Astrocyte of the spinal cord (primary cell): ENCODE data around the gene SYNPO2L.

Experiments used
- DNase-seq: peaks from one replicate; pipeline ENCODE4 v3.0.0; 2011; ENCODE audit warnings: low read depth, low spot score
- H3K4me3 ChIP-seq: 2 replicates; pipeline ENCODE4 v1.5.1; 2011; ENCODE audit warnings: low read depth, mild to moderate bottlenecking, low read length, moderate library complexity
- in situ Hi-C: cut with HindIII; loops from 2 replicates; pipeline ENCODE4 v1.10.0; 2017; ENCODE audit warnings: low sequenced_read_pairs
- TF ChIP-seq, protein P1 (sequence below): IDR thresholded peaks from 2 replicates; pipeline ENCODE4 v1.5.1; 2012; ENCODE audit warnings: low read depth, mild to moderate bottlenecking, low read length, inconsistent platforms

The SYNPO2L gene

GRCh38 chr10:73643362-73643761 is 12.5 kb downstream of the SYNPO2L start:
- TF ChIP-seq, protein P1, sequence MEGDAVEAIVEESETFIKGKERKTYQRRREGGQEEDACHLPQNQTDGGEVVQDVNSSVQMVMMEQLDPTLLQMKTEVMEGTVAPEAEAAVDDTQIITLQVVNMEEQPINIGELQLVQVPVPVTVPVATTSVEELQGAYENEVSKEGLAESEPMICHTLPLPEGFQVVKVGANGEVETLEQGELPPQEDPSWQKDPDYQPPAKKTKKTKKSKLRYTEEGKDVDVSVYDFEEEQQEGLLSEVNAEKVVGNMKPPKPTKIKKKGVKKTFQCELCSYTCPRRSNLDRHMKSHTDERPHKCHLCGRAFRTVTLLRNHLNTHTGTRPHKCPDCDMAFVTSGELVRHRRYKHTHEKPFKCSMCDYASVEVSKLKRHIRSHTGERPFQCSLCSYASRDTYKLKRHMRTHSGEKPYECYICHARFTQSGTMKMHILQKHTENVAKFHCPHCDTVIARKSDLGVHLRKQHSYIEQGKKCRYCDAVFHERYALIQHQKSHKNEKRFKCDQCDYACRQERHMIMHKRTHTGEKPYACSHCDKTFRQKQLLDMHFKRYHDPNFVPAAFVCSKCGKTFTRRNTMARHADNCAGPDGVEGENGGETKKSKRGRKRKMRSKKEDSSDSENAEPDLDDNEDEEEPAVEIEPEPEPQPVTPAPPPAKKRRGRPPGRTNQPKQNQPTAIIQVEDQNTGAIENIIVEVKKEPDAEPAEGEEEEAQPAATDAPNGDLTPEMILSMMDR = no peak
- no peak overlapping the region for H3K4me3 ChIP-seq
- in situ Hi-C loops = no loop called here
- no peak for DNase-seq

- H3K4me3 ChIP-seq = no peak within 1 kb of the TSS
- in situ Hi-C loops = no loop called here
- DNase-seq = no peak
- TF ChIP-seq, protein P1 = no peak
Observed at GRCh38 chr10:73641328-73642060, 14.3 kb downstream of the SYNPO2L start, which contains the start of gene MYOZ1. Gene MYOZ1, minus strand, starts transcription at chr10:73641474. Its CDS starts 1,457 bp downstream, at chr10:73640017.

DNA sequence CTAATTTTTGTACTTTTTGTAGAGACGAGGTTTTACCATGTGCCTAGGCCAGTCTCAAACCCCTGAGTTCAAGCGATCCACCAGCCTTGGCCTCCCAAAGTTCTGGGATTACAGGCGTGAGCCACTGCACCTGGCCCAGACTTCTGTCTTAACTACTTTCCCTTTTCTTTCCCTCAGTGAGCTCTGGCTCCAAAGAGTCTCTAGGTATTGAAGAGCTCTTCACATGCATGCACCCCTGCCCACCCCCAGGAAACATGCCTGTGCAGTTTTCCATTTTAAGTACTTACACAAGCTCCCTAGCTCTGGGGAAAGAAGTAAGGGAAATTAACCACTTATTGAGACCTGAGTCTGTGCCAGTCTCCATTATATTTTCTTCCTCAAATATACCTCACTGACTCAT is 16.5 kb downstream of the SYNPO2L start:
- TF ChIP-seq, protein P1 = no peak
- no peak for DNase-seq
- in situ Hi-C loops = no loop called here
- no peak overlapping the region for H3K4me3 ChIP-seq

GRCh38 chr10:73635781-73636180 is 20.0 kb downstream of the SYNPO2L start:
- H3K4me3 ChIP-seq = no peak overlapping the region
- no peak for DNase-seq
- in situ Hi-C loops = no loop called here
- TF ChIP-seq, protein P1 = no peak

GRCh38 chr10:73634421-73634820 is 21.4 kb downstream of the SYNPO2L start:
- H3K4me3 ChIP-seq = no peak overlapping the region
- TF ChIP-seq, protein P1 = no peak
- in situ Hi-C loops = no loop called here
- DNase-seq = no peak

- in situ Hi-C loops = no loop called here
- no peak overlapping the region for H3K4me3 ChIP-seq
- TF ChIP-seq, protein P1 = no peak
- no peak for DNase-seq
Observed at GRCh38 chr10:73629165-73629564, 26.7 kb downstream of the SYNPO2L start.
